ENCODE measurements around the gene ATP7B.

GRCh38 chr13:51967482-51968446, 43.5 kb downstream of the ATP7B start:
- no peak for TF ChIP-seq CTCF (IDR thresholded peaks at IDR 0.05)
- TF ChIP-seq POLR2A (IDR thresholded peaks at IDR 0.05) = no peak
